OCI-LY7 (cell line): Measurements from ENCODE around the gene HCCS. TPM values are rescaled to one million over a fixed set of nuclear protein-coding genes. Genes with fewer than 3 reads are reported as not detected.

Experiments used
- BruUV-seq: library from RNA; stranded (reverse); fragments of 400-500 nt; replicated peaks from 2 replicates; lab custom pipeline; 2021; lab: Mats Ljungman, UMichigan
- CTCF ChIA-PET: fragments of 300-600 bp; sonication (Branson Sonifier 250); formaldehyde crosslinking; loops from one replicate; lab custom pipeline; 2022; ENCODE audit warnings: antibody characterized with exemption; ENCODE audit not compliant: unreplicated experiment; lab: Charles Lee
- POLR2A ChIA-PET: fragments of 300-600 bp; sonication (Branson Sonifier 250); formaldehyde crosslinking; loops from one replicate; lab custom pipeline; 2022; ENCODE audit warnings: antibody characterized with exemption; lab: Charles Lee
- DNase-seq: peaks from one replicate; pipeline ENCODE4 v3.0.0-alpha.2; 2015; ENCODE audit warnings: low spot score
- H2AFZ ChIP-seq: fragments of 200-600 bp; sonication (generic), shearing (Covaris generic); 2 replicates; pipeline ENCODE4 v1.6.1; 2014; ENCODE audit warnings: mild to moderate bottlenecking, antibody characterized with exemption, low read length, moderate library complexity
- H3K27ac ChIP-seq: fragments of 200-600 bp; sonication (generic); 2 replicates; pipeline ENCODE4 v1.5.1; 2014; ENCODE audit warnings: mixed run types, low read depth, mild to moderate bottlenecking, moderate library complexity, low read length, inconsistent platforms; ENCODE audit not compliant: poor library complexity, severe bottlenecking
- H3K36me3 ChIP-seq: fragments of 200-600 bp; sonication (generic); 2 replicates; pipeline ENCODE4 v1.6.1; 2014; ENCODE audit warnings: mild to moderate bottlenecking, antibody characterized with exemption, low read length, moderate library complexity, mixed read lengths; ENCODE audit not compliant: insufficient read depth
- H3K4me1 ChIP-seq: fragments of 200-600 bp; sonication (generic); 2 replicates; pipeline ENCODE4 v1.5.1; 2014; ENCODE audit warnings: mild to moderate bottlenecking, low read length; ENCODE audit not compliant: insufficient read depth, poor library complexity, severe bottlenecking
- H3K4me2 ChIP-seq: fragments of 200-600 bp; sonication (generic); 2 replicates; pipeline ENCODE4 v1.6.1; 2014; ENCODE audit warnings: mild to moderate bottlenecking, low read length
- H3K4me3 ChIP-seq: fragments of 200-600 bp; sonication (generic); 2 replicates; pipeline ENCODE4 v1.5.1; 2014; ENCODE audit warnings: mild to moderate bottlenecking, low read depth, low read length; ENCODE audit not compliant: poor library complexity, severe bottlenecking
- H3K79me2 ChIP-seq: fragments of 200-600 bp; sonication (generic); 2 replicates; pipeline ENCODE4 v1.6.1; 2016; ENCODE audit warnings: low read depth, mild to moderate bottlenecking, low read length, moderate library complexity, mixed read lengths; ENCODE audit not compliant: insufficient read depth
- H3K9me2 ChIP-seq: fragments of 200-600 bp; sonication (generic); 2 replicates; pipeline ENCODE4 v1.6.1; 2016; ENCODE audit warnings: mild to moderate bottlenecking, low read length, mixed read lengths; ENCODE audit not compliant: insufficient read depth
- H3K9me3 ChIP-seq: fragments of 200-600 bp; sonication (generic); 2 replicates; pipeline ENCODE4 v1.6.1; 2014; ENCODE audit warnings: mild to moderate bottlenecking, mixed run types, low read length, mixed read lengths
- H4K20me1 ChIP-seq: fragments of 200-600 bp; sonication (generic); 2 replicates; pipeline ENCODE4 v1.6.1; 2014; ENCODE audit warnings: mild to moderate bottlenecking, antibody characterized with exemption, low read length, moderate library complexity, mixed read lengths; ENCODE audit not compliant: insufficient read depth
- CTCF ChIP-seq: fragments of 200-600 bp; sonication (generic); conservative IDR thresholded peaks from 2 replicates; pipeline ENCODE4 v1.5.1; 2014; ENCODE audit warnings: mild to moderate bottlenecking, antibody characterized with exemption, low read length, moderate library complexity, mixed read lengths
- EZH2phosphoT487 ChIP-seq: fragments of 200-600 bp; sonication (generic); IDR thresholded peaks from 2 replicates; pipeline ENCODE4 v1.6.1; 2018; ENCODE audit warnings: low read depth, borderline replicate concordance, mild to moderate bottlenecking, mixed run types, antibody characterized with exemption, low read length, moderate library complexity, mixed read lengths
- intact Hi-C: fragments of 100-400 bp; cut with micrococcal nuclease; formaldehyde crosslinking; loops from one replicate; pipeline ENCODE4 v1.10.0; 2022; ENCODE audit not compliant: unreplicated experiment
- total RNA-seq, 2 experiments: library from RNA; depleted of rRNA in 1 of 2; stranded (reverse); fragments of >200 nt in 1 of 2; shearing (Covaris generic) in 1 of 2; gene quantifications; 2 replicates each; pipeline ENCODE4 v1.2.3, GENCODE V29; 2014 to 2022

The HCCS gene
- total RNA-seq, 2 experiments from 2014 or later, result 11.1 to 25.2 TPM

- Histone ChIP-seq H3K27ac (no peak overlapping the region), H3K9me2 (no peaks in the 10 kb centered on the region), H3K4me1 (no peaks in the 10 kb centered on the region), H3K4me2 (no peak overlapping the region), H3K4me3 (no peak overlapping the region), H3K9me3 (no peaks in the 10 kb centered on the region), H3K36me3 (no peaks in the 10 kb centered on the region), H3K79me2 (no peaks in the 10 kb centered on the region), H2AFZ (no peak overlapping the region), H4K20me1 (no peaks in the 10 kb centered on the region)
- no peak for DNase-seq
- TF ChIP-seq CTCF, result no peak
- TF ChIP-seq EZH2phosphoT487, result no peak
- ChIA-PET POLR2A (no interaction called here), CTCF (no interaction called here)
- no TSS peak for BruUV-seq
- intact Hi-C loops, result no loop called here
Observed at GRCh38 chrX:11085305-11085704, 25.8 kb upstream of the HCCS start.

- H3K36me3 ChIP-seq, result no peaks in the 10 kb centered on the region
- H3K4me2 ChIP-seq, result no peak overlapping the region
- ChIA-PET POLR2A (no interaction called here), CTCF (no interaction called here)
- no peak for TF ChIP-seq EZH2phosphoT487
- no peaks in the 10 kb centered on the region for H3K79me2 ChIP-seq
- no TSS peak for BruUV-seq
- H2AFZ ChIP-seq, result no peak overlapping the region
- H3K4me3 ChIP-seq, result no peak overlapping the region
- intact Hi-C loops, result no loop called here
- H3K4me1 ChIP-seq, result no peaks in the 10 kb centered on the region
- H3K27ac ChIP-seq, result no peak overlapping the region
- no peaks in the 10 kb centered on the region for H3K9me2 ChIP-seq
- no peaks in the 10 kb centered on the region for H4K20me1 ChIP-seq
- DNase-seq, result no peak
- no peaks in the 10 kb centered on the region for H3K9me3 ChIP-seq
Observed at GRCh38 chrX:11089802-11090201, 21.3 kb upstream of the HCCS start.

GRCh38 chrX:11097933-11098332, 13.2 kb upstream of the HCCS start:
- ChIA-PET POLR2A (no interaction called here), CTCF (no interaction called here)
- Histone ChIP-seq H3K79me2 (no peaks in the 10 kb centered on the region), H4K20me1 (no peaks in the 10 kb centered on the region), H3K4me3 (no peak overlapping the region), H3K36me3 (no peaks in the 10 kb centered on the region), H3K4me2 (no peak overlapping the region), H2AFZ (no peak overlapping the region), H3K27ac (no peak overlapping the region), H3K4me1 (no peaks in the 10 kb centered on the region), H3K9me3 (no peaks in the 10 kb centered on the region), H3K9me2 (no peaks in the 10 kb centered on the region)
- intact Hi-C loops, result no loop called here
- DNase-seq, result no peak
- TF ChIP-seq EZH2phosphoT487, result no peak
- TF ChIP-seq CTCF, result no peak
- no TSS peak for BruUV-seq
